Measurements from ENCODE around the gene PFDN4. TPM values are rescaled to one million over a fixed set of nuclear protein-coding genes. Genes with fewer than 3 reads are reported as not detected.
A peak's percentile ranks its signal among the peaks of the same experiment; 100 is the strongest.

PFDN4 gene, protein sequence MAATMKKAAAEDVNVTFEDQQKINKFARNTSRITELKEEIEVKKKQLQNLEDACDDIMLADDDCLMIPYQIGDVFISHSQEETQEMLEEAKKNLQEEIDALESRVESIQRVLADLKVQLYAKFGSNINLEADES
- polyA plus RNA-seq (2013) = 85.2 TPM

DNA sequence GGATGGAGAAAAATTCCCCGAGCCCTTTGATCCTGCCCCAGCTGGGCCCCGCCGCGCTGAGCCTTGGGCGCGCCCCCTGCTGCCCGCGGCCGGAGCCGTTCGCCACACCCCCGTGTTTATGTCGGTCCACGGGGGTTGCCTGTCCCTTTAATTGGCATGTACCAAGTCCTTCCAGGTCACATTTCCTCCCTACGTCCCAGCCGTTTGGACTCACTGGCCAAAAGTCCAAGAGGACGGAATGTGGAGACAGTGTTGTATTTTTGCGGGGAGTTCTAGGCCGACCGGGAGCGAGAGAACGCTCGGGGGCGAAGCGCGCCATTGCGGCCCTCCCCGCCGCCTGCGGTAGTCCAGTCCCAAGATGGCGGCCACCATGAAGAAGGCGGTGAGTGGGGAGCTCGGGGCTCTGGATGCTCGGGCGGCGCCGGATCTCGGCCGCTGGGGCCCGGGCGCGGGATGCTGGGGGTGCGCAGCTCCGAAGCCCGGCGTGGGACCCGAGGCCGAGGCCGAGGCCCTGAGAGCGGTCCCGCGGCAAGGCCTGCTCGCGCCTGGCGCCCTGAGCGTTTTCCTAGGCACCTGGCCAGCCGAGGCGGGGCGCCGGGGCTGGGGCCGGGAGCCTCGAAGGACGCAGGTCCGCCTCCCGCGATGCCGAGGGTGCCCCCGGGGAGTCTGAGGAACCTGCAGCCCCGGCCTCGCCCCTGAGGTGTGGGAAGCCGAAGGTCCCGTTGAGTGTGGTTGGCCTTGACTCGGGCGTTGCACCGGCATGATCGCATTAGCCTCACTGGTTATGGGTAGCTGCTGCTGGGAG is at the start of gene PFDN4:
TSS of gene PFDN4 (plus strand) at position 345 of the 805 bp plus-strand sequence. CDS start at position 359, 14 bp downstream.
- Histone ChIP-seq H3K27ac (ENCODE audit: insufficient read depth in 1 of 2, low read depth in 1 of 2, low read length in 2 of 2, poor library complexity in 1 of 2, severe bottlenecking in 2 of 2) (peak within 1 kb of the TSS; percentile 100), H3K36me3 (ENCODE audit: control insufficient read depth in 4 of 4, insufficient read depth in 4 of 4, low read length in 3 of 4) (peaks cover 0 to 9% (median 0%) of the 10 kb centered on the region in 4 experiments), H3K4me3 (ENCODE audit: control insufficient read depth in 1 of 7, extremely low read depth in 1 of 7, insufficient read depth in 4 of 7, low read depth in 2 of 7, low read length in 6 of 7) (peak within 1 kb of the TSS; percentile 86 to 100 (median 92)), H3K4me1 (ENCODE audit: control extremely low read depth in 1 of 4, control insufficient read depth in 4 of 4, insufficient read depth in 4 of 4, low read length in 3 of 4) (peaks cover 6 to 30% (median 24%) of the 10 kb centered on the region in 4 experiments), H3K9me3 (ENCODE audit: control extremely low read depth in 1 of 5, control insufficient read depth in 4 of 5, insufficient read depth in 2 of 5, low read depth in 1 of 5, low read length in 4 of 5) (no peaks in the 10 kb centered on the region), H3K27me3 (replicated peaks in 2 of 5; ENCODE audit: control insufficient read depth in 4 of 5, insufficient read depth in 5 of 5, low read length in 4 of 5) (no peaks in the 10 kb centered on the region)
- WGBS (ENCODE audit: insufficient coverage) = under 1% methylated on average over 76 of the region's 76 CpGs
- POLR2A ChIA-PET = interaction anchor here (0.6 kb wide), 2 partner anchors 109 to 110 kb away, joined by 3 read pairs; no protein-coding TSS in a partner anchor
- CTCF ChIA-PET = interaction anchor here (0.6 to 12.7 kb wide), 14 partner anchors 8 to 460 kb away, joined by 3 to 183 read pairs (median 4); no protein-coding TSS in a partner anchor
- DNase-seq = peak; percentile 82 to 88 (median 88)

GRCh38 chr20:54158226-54158625 is 49.7 kb upstream of the PFDN4 start:
- no peak overlapping the region for H3K27ac ChIP-seq (ENCODE audit: insufficient read depth in 1 of 2, low read depth in 1 of 2, low read length in 2 of 2, poor library complexity in 1 of 2, severe bottlenecking in 2 of 2)
- H3K4me3 ChIP-seq (ENCODE audit: control insufficient read depth in 1 of 7, extremely low read depth in 1 of 7, insufficient read depth in 4 of 7, low read depth in 2 of 7, low read length in 6 of 7) = no peak overlapping the region
- POLR2A ChIA-PET = no interaction called here
- WGBS (ENCODE audit: insufficient coverage) = 81% methylated on average over 3 of the region's 3 CpGs
- no peaks in the 10 kb centered on the region for H3K9me3 ChIP-seq (ENCODE audit: control extremely low read depth in 1 of 5, control insufficient read depth in 4 of 5, insufficient read depth in 2 of 5, low read depth in 1 of 5, low read length in 4 of 5)
- no peaks in the 10 kb centered on the region for H3K36me3 ChIP-seq (ENCODE audit: control insufficient read depth in 4 of 4, insufficient read depth in 4 of 4, low read length in 3 of 4)
- H3K4me1 ChIP-seq (ENCODE audit: control extremely low read depth in 1 of 4, control insufficient read depth in 4 of 4, insufficient read depth in 4 of 4, low read length in 3 of 4) = no peaks in the 10 kb centered on the region
- no peak for DNase-seq
- CTCF ChIA-PET = no interaction called here
- H3K27me3 ChIP-seq (replicated peaks in 2 of 5; ENCODE audit: control insufficient read depth in 4 of 5, insufficient read depth in 5 of 5, low read length in 4 of 5) = peaks cover 0 to 23% (median 11%) of the 10 kb centered on the region in 5 experiments

- no peak overlapping the region for H3K27ac ChIP-seq (ENCODE audit: insufficient read depth in 1 of 2, low read depth in 1 of 2, low read length in 2 of 2, poor library complexity in 1 of 2, severe bottlenecking in 2 of 2)
- H3K9me3 ChIP-seq (ENCODE audit: control extremely low read depth in 1 of 5, control insufficient read depth in 4 of 5, insufficient read depth in 2 of 5, low read depth in 1 of 5, low read length in 4 of 5) = no peaks in the 10 kb centered on the region
- H3K4me3 ChIP-seq (ENCODE audit: control insufficient read depth in 1 of 7, extremely low read depth in 1 of 7, insufficient read depth in 4 of 7, low read depth in 2 of 7, low read length in 6 of 7) = no peak overlapping the region
- H3K27me3 ChIP-seq (replicated peaks in 2 of 5; ENCODE audit: control insufficient read depth in 4 of 5, insufficient read depth in 5 of 5, low read length in 4 of 5) = peaks cover 0 to 25% (median 11%) of the 10 kb centered on the region in 5 experiments
- WGBS (ENCODE audit: insufficient coverage) = 96% methylated on average over 5 of the region's 8 CpGs
- ChIA-PET POLR2A (no interaction called here), CTCF (interaction anchor here (0.7 kb wide), 1 partner anchor 15 kb away, joined by 5 read pairs; the partner anchor contains the start of gene CYP24A1)
- no peaks in the 10 kb centered on the region for H3K4me1 ChIP-seq (ENCODE audit: control extremely low read depth in 1 of 4, control insufficient read depth in 4 of 4, insufficient read depth in 4 of 4, low read length in 3 of 4)
- DNase-seq = no peak
- no peaks in the 10 kb centered on the region for H3K36me3 ChIP-seq (ENCODE audit: control insufficient read depth in 4 of 4, insufficient read depth in 4 of 4, low read length in 3 of 4)
Observed at GRCh38 chr20:54158856-54159418, 49.0 kb upstream of the PFDN4 start.

GRCh38 chr20:54160065-54161007 is 47.6 kb upstream of the PFDN4 start:
- WGBS (ENCODE audit: insufficient coverage) = 99% methylated on average over 5 of the region's 7 CpGs
- H3K9me3 ChIP-seq (ENCODE audit: control extremely low read depth in 1 of 5, control insufficient read depth in 4 of 5, insufficient read depth in 2 of 5, low read depth in 1 of 5, low read length in 4 of 5) = no peaks in the 10 kb centered on the region
- peaks cover 0 to 27% (median 9%) of the 10 kb centered on the region in 5 experiments for H3K27me3 ChIP-seq (replicated peaks in 2 of 5; ENCODE audit: control insufficient read depth in 4 of 5, insufficient read depth in 5 of 5, low read length in 4 of 5)
- no peak overlapping the region for H3K27ac ChIP-seq (ENCODE audit: insufficient read depth in 1 of 2, low read depth in 1 of 2, low read length in 2 of 2, poor library complexity in 1 of 2, severe bottlenecking in 2 of 2)
- no peaks in the 10 kb centered on the region for H3K36me3 ChIP-seq (ENCODE audit: control insufficient read depth in 4 of 4, insufficient read depth in 4 of 4, low read length in 3 of 4)
- no peak for DNase-seq
- H3K4me3 ChIP-seq (ENCODE audit: control insufficient read depth in 1 of 7, extremely low read depth in 1 of 7, insufficient read depth in 4 of 7, low read depth in 2 of 7, low read length in 6 of 7) = no peak overlapping the region
- H3K4me1 ChIP-seq (ENCODE audit: control extremely low read depth in 1 of 4, control insufficient read depth in 4 of 4, insufficient read depth in 4 of 4, low read length in 3 of 4) = no peaks in the 10 kb centered on the region
- ChIA-PET POLR2A (interaction anchor here (0.6 kb wide), 1 partner anchor 43 kb away, joined by 3 read pairs; no protein-coding TSS in a partner anchor), CTCF (no interaction called here)

DNA sequence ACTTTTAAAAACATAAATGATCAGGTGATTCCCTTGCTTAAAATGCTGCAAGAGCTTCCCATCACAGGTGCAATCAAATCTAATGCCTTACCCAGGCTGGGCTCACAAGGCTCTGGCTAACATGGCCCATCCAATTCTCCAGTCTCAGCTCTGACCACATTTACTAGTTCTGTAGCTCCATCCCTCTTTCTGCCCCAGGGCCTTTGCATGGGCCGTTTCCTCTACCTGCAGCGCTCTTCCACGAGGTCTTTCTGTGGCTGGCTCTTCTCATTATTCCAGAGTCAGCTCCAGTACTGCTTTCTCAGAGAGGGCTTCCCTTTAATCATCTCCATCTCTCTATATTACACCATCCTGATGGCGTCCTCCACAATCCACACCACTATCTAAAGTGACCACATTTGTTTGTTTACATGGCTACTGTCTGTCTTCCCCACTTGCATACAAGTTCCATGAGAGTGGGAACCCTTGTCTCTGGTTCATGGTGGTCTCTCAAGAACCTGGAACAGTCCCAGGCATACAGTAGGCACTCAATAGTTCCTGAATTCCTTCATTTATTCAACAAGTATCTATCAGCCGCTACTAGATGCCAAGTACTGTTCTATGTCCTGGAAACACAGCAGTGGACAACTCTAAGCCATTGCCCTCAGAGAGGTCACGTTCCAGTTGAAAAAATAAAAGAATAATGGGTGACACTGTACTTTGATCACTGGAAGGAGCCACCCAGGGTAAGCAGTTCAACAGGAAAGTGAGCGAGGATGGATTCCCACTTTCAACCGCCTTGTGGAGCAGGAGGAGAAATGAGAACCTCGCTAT is 46.7 kb upstream of the PFDN4 start:
- DNase-seq = no peak
- Histone ChIP-seq H3K27me3 (replicated peaks in 2 of 5; ENCODE audit: control insufficient read depth in 4 of 5, insufficient read depth in 5 of 5, low read length in 4 of 5) (peaks cover 0 to 29% (median 9%) of the 10 kb centered on the region in 5 experiments), H3K4me3 (ENCODE audit: control insufficient read depth in 1 of 7, extremely low read depth in 1 of 7, insufficient read depth in 4 of 7, low read depth in 2 of 7, low read length in 6 of 7) (no peak overlapping the region), H3K27ac (ENCODE audit: insufficient read depth in 1 of 2, low read depth in 1 of 2, low read length in 2 of 2, poor library complexity in 1 of 2, severe bottlenecking in 2 of 2) (no peak overlapping the region), H3K9me3 (ENCODE audit: control extremely low read depth in 1 of 5, control insufficient read depth in 4 of 5, insufficient read depth in 2 of 5, low read depth in 1 of 5, low read length in 4 of 5) (no peaks in the 10 kb centered on the region), H3K36me3 (ENCODE audit: control insufficient read depth in 4 of 4, insufficient read depth in 4 of 4, low read length in 3 of 4) (no peaks in the 10 kb centered on the region), H3K4me1 (ENCODE audit: control extremely low read depth in 1 of 4, control insufficient read depth in 4 of 4, insufficient read depth in 4 of 4, low read length in 3 of 4) (no peaks in the 10 kb centered on the region)
- POLR2A ChIA-PET = no interaction called here
- WGBS (ENCODE audit: insufficient coverage) = 98% methylated on average over 7 of the region's 9 CpGs
- CTCF ChIA-PET = no interaction called here

DNA sequence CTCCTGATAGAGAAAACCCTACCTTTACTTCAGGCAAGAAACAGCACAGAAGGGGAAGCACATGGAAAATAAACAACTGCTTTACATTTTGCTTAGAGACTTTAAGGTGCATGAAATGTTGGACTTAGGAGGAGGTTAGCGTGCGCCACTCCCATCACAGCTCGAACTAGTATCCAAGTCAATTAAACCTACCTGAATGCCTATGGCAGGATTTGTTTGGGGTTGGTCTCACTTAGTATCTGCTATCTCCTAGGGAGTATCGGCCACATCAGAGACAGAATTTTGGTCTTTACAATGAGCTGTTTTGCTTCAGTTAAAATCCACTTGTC is 46.1 kb upstream of the PFDN4 start:
- no peaks in the 10 kb centered on the region for H3K4me1 ChIP-seq (ENCODE audit: control extremely low read depth in 1 of 4, control insufficient read depth in 4 of 4, insufficient read depth in 4 of 4, low read length in 3 of 4)
- POLR2A ChIA-PET = interaction anchor here (0.6 kb wide), 1 partner anchor 1853 kb away, joined by 3 read pairs; no protein-coding TSS in a partner anchor
- no peaks in the 10 kb centered on the region for H3K9me3 ChIP-seq (ENCODE audit: control extremely low read depth in 1 of 5, control insufficient read depth in 4 of 5, insufficient read depth in 2 of 5, low read depth in 1 of 5, low read length in 4 of 5)
- H3K27me3 ChIP-seq (replicated peaks in 2 of 5; ENCODE audit: control insufficient read depth in 4 of 5, insufficient read depth in 5 of 5, low read length in 4 of 5) = peaks cover 0 to 29% (median 9%) of the 10 kb centered on the region in 5 experiments
- CTCF ChIA-PET = no interaction called here
- no peaks in the 10 kb centered on the region for H3K36me3 ChIP-seq (ENCODE audit: control insufficient read depth in 4 of 4, insufficient read depth in 4 of 4, low read length in 3 of 4)
- no peak overlapping the region for H3K27ac ChIP-seq (ENCODE audit: insufficient read depth in 1 of 2, low read depth in 1 of 2, low read length in 2 of 2, poor library complexity in 1 of 2, severe bottlenecking in 2 of 2)
- no peak for DNase-seq
- no peak overlapping the region for H3K4me3 ChIP-seq (ENCODE audit: control insufficient read depth in 1 of 7, extremely low read depth in 1 of 7, insufficient read depth in 4 of 7, low read depth in 2 of 7, low read length in 6 of 7)
- WGBS (ENCODE audit: insufficient coverage) = no CpG with 5 or more reads among the region's 4 CpGs

Measured in common myeloid progenitor, CD34-positive (primary cell).